DND-41 (cell line): ENCODE data around the gene MKI67.
A peak's percentile ranks its signal among the peaks of the same experiment; 100 is the strongest.

ENCODE experiments used
- ATAC-seq: fragments of 200-7000 bp; cut with Tn5 transposase; 3 replicates; pipeline ENCODE4 v1.9.1; 2021; ENCODE audit warnings: low read depth; ENCODE audit not compliant: insufficient read depth
- DNase-seq: peaks from one replicate; pipeline ENCODE4 v3.0.0-alpha.2; 2020
- H2AFZ ChIP-seq: 2 replicates; pipeline ENCODE4 v1.6.0; 2012; ENCODE audit warnings: low read depth, low read length
- H3K27ac ChIP-seq: 2 replicates; pipeline ENCODE4 v1.5.1; 2012; ENCODE audit warnings: low read length, inconsistent platforms
- H3K27me3 ChIP-seq: fragments of 200-600 bp; sonication (generic); 2 replicates; pipeline ENCODE4 v1.6.0; 2012; ENCODE audit warnings: low read length, mild to moderate bottlenecking, inconsistent platforms; ENCODE audit not compliant: insufficient read depth, poor library complexity
- H3K36me3 ChIP-seq: 2 replicates; pipeline ENCODE4 v1.5.1; 2012; ENCODE audit warnings: low read length, inconsistent platforms; ENCODE audit not compliant: insufficient read depth
- H3K4me1 ChIP-seq: 2 replicates; pipeline ENCODE4 v1.5.1; 2012; ENCODE audit warnings: mild to moderate bottlenecking, low read length; ENCODE audit not compliant: insufficient read depth
- H3K4me2 ChIP-seq: 2 replicates; pipeline ENCODE4 v1.6.0; 2012; ENCODE audit warnings: mild to moderate bottlenecking, moderate library complexity, low read length, inconsistent platforms; ENCODE audit not compliant: insufficient read depth
- H3K4me3 ChIP-seq, 2 experiments: fragments of 200-600 bp in 1 of 2; shearing (Covaris generic) in 1 of 2; 2 replicates each; pipeline ENCODE4 v1.5.1; 2012 to 2016; ENCODE audit warnings: inconsistent platforms in 2 of 2, low read length in 2 of 2, mild to moderate bottlenecking in 2 of 2, low read depth in 1 of 2, moderate library complexity in 1 of 2
- H3K79me2 ChIP-seq: 2 replicates; pipeline ENCODE4 v1.6.0; 2012; ENCODE audit warnings: low read length, inconsistent platforms; ENCODE audit not compliant: insufficient read depth
- H3K9ac ChIP-seq: 2 replicates; pipeline ENCODE4 v1.6.0; 2012; ENCODE audit warnings: low read depth, mild to moderate bottlenecking, inconsistent platforms, low read length, moderate library complexity
- H3K9me3 ChIP-seq: 2 replicates; pipeline ENCODE4 v1.5.1; 2012; ENCODE audit warnings: low read length, moderate library complexity, mild to moderate bottlenecking, inconsistent platforms; ENCODE audit not compliant: insufficient read depth, severe bottlenecking
- H4K20me1 ChIP-seq: 2 replicates; pipeline ENCODE4 v1.6.0; 2012; ENCODE audit warnings: low read length; ENCODE audit not compliant: insufficient read depth
- EZH2 ChIP-seq: IDR thresholded peaks from 3 replicates; pipeline ENCODE4 v1.6.1; 2012; ENCODE audit warnings: borderline replicate concordance, low read depth, mild to moderate bottlenecking, moderate library complexity, low read length, inconsistent platforms; ENCODE audit not compliant: severe bottlenecking
- TF ChIP-seq, protein P1 (sequence below): IDR thresholded peaks from 2 replicates; pipeline ENCODE4 v1.5.1; 2012; ENCODE audit warnings: borderline replicate concordance, low read length, moderate library complexity, mild to moderate bottlenecking; ENCODE audit not compliant: poor library complexity, severe bottlenecking; ENCODE audit errors: extremely low read depth

The MKI67 gene

DNA sequence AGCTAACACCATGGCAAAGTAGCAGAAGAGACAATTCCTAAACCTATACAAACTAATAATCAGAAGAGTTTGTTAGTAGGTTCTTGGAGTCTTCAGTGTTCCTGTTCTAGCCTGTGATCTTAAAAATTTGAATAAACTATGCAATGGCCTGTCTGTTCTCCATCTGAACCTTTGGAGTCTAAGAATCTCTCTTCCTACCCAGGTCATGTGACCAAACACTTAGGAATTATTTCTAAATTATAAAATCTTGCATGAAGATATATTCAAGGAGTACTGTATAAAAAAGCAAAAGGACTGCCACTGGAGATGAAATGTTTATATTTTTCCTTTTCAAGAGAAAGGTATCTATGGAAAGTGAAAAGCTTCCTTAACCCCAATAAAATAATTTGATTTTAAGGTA is 2.4 kb downstream of the MKI67 start:
- H4K20me1 ChIP-seq = peaks cover 54% of the 10 kb centered on the region
- H3K9ac ChIP-seq = peak overlapping the region; percentile 100
- H3K27ac ChIP-seq = peak overlapping the region; percentile 88; the same call in 1 of the 2 replicates
- peaks cover 68% of the 10 kb centered on the region for H3K36me3 ChIP-seq
- DNase-seq = no peak
- TF ChIP-seq, protein P1, sequence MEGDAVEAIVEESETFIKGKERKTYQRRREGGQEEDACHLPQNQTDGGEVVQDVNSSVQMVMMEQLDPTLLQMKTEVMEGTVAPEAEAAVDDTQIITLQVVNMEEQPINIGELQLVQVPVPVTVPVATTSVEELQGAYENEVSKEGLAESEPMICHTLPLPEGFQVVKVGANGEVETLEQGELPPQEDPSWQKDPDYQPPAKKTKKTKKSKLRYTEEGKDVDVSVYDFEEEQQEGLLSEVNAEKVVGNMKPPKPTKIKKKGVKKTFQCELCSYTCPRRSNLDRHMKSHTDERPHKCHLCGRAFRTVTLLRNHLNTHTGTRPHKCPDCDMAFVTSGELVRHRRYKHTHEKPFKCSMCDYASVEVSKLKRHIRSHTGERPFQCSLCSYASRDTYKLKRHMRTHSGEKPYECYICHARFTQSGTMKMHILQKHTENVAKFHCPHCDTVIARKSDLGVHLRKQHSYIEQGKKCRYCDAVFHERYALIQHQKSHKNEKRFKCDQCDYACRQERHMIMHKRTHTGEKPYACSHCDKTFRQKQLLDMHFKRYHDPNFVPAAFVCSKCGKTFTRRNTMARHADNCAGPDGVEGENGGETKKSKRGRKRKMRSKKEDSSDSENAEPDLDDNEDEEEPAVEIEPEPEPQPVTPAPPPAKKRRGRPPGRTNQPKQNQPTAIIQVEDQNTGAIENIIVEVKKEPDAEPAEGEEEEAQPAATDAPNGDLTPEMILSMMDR = no peak
- no peak for TF ChIP-seq EZH2
- H3K79me2 ChIP-seq = peaks cover 71% of the 10 kb centered on the region
- no peak for ATAC-seq
- no peaks in the 10 kb centered on the region for H3K9me3 ChIP-seq
- H3K4me3 ChIP-seq = peak overlapping the region; percentile 70 to 74; a peak in 3 of 4 replicates
- peaks cover 60% of the 10 kb centered on the region for H3K4me1 ChIP-seq
- no peak overlapping the region for H2AFZ ChIP-seq
- H3K27me3 ChIP-seq = no peaks in the 10 kb centered on the region
- H3K4me2 ChIP-seq = peak overlapping the region; percentile 93

DNA sequence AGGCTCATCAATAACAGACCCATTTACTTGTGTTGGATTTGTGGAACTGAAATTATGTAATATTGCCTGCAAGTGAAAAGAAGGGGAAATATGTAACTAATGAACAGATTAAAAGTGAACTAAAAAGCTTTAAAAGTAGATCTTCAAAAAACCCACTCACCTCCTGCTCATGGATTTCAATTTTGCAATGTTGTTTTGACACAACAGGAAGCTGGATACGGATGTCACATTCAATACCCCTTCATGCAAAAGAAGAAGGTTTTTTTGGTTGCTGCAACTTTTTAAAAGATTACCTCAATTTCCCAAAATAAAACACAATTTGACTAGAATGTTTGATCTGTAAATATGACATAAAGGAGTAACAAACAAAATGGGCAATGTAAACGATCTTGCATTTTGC is 3.3 kb downstream of the MKI67 start:
- Histone ChIP-seq H3K4me2 (peak overlapping the region; percentile 93), H2AFZ (no peak overlapping the region), H3K27ac (peak overlapping the region; percentile 25; the same call in 1 of the 2 replicates), H4K20me1 (peaks cover 61% of the 10 kb centered on the region), H3K4me3 (peak overlapping the region in 1 of 2 experiments; percentile 70; a peak in 1 of 4 replicates), H3K79me2 (peaks cover 78% of the 10 kb centered on the region), H3K9ac (peak overlapping the region; percentile 100; the same call in 1 of the 2 replicates), H3K27me3 (no peaks in the 10 kb centered on the region), H3K4me1 (peaks cover 60% of the 10 kb centered on the region), H3K9me3 (no peaks in the 10 kb centered on the region), H3K36me3 (peaks cover 76% of the 10 kb centered on the region)
- TF ChIP-seq, protein P1 = no peak
- no peak for TF ChIP-seq EZH2
- DNase-seq = no peak
- ATAC-seq = no peak

DNA sequence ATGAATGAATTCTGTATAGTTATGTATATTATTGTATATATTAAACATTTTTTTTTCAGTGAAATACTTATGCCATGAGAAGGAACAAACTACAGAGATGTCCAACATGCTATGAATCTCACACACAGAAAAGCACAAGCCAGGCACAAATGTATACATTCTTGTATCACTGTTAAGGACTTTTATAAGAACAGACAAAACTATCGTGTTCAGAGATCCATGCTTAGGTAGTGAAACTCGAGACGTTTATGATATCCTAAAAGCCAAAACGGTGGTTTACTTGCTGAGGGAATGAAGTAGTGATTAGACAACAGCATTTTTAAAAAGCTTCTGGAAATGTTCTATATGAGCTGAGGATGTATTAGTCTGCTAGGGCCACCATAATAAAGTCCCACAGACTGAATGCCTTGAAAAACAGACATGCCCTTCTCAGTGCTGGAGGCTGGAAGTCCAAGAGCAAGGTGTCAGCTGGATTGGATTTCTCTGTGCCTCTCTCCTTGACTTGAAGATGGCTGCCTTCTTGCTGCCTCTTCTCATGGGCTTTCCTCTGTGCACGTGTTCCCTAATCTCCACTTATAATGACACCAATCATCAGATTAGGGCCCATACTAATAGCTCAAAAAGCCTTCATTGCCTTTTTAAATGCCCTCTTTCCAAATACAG is 4.3 kb downstream of the MKI67 start:
- TF ChIP-seq EZH2 = no peak
- TF ChIP-seq, protein P1 = no peak
- Histone ChIP-seq H4K20me1 (peaks cover 68% of the 10 kb centered on the region), H3K36me3 (peaks cover 86% of the 10 kb centered on the region)

More for the DNA sequence above, 4.3 kb downstream of the MKI67 start:
- ATAC-seq (no peak), DNase-seq (no peak)
- no peaks in the 10 kb centered on the region for H3K27me3 ChIP-seq
- peak overlapping the region; percentile 93; the same call in 1 of the 2 replicates for H3K4me2 ChIP-seq
- no peaks in the 10 kb centered on the region for H3K9me3 ChIP-seq
- H3K79me2 ChIP-seq = peaks cover 89% of the 10 kb centered on the region
- H3K9ac ChIP-seq = no peak overlapping the region
- peak overlapping the region in 1 of 2 experiments; percentile 70; a peak in 1 of 4 replicates for H3K4me3 ChIP-seq
- H2AFZ ChIP-seq = no peak overlapping the region
- H3K4me1 ChIP-seq = peaks cover 53% of the 10 kb centered on the region
- H3K27ac ChIP-seq = peak overlapping the region; percentile 45; the same call in 1 of the 2 replicates
